ENCODE data around the gene P2RX5.

Gene P2RX5

GRCh38 chr17:3683054-3683511 is 12.9 kb downstream of the P2RX5 start:
- peaks cover 0 to 2% (median 1%) of the 10 kb centered on the region in 4 experiments for H3K4me1 ChIP-seq (ENCODE audit: control extremely low read depth in 1 of 4, control insufficient read depth in 4 of 4, insufficient read depth in 4 of 4, low read length in 3 of 4)
- CTCF ChIA-PET, result interaction anchor here (0.5 to 2.4 kb wide), 19 partner anchors 9 to 636 kb away, joined by 3 to 16 read pairs (median 4); partner anchors contain the start of genes EMC6 and TAX1BP3
- H3K36me3 ChIP-seq (ENCODE audit: control insufficient read depth in 4 of 4, insufficient read depth in 4 of 4, low read length in 3 of 4), result no peaks in the 10 kb centered on the region
- DNase-seq, result peak; percentile 41 to 66 (median 62)
- peaks cover 0 to 8% (median 0%) of the 10 kb centered on the region in 5 experiments for H3K27me3 ChIP-seq (replicated peaks in 2 of 5; ENCODE audit: control insufficient read depth in 4 of 5, insufficient read depth in 5 of 5, low read length in 4 of 5)
- no peak overlapping the region for H3K27ac ChIP-seq (ENCODE audit: insufficient read depth in 1 of 2, low read depth in 1 of 2, low read length in 2 of 2, poor library complexity in 1 of 2, severe bottlenecking in 2 of 2)
- 74% methylated on average over 6 of the region's 10 CpGs for WGBS (ENCODE audit: insufficient coverage)
- H3K9me3 ChIP-seq (ENCODE audit: control extremely low read depth in 1 of 5, control insufficient read depth in 4 of 5, insufficient read depth in 2 of 5, low read depth in 1 of 5, low read length in 4 of 5), result no peaks in the 10 kb centered on the region
- no peak overlapping the region for H3K4me3 ChIP-seq (ENCODE audit: control insufficient read depth in 1 of 7, extremely low read depth in 1 of 7, insufficient read depth in 4 of 7, low read depth in 2 of 7, low read length in 6 of 7)
- POLR2A ChIA-PET, result no interaction called here

- no peak for DNase-seq
- Histone ChIP-seq H3K27me3 (replicated peaks in 2 of 5; ENCODE audit: control insufficient read depth in 4 of 5, insufficient read depth in 5 of 5, low read length in 4 of 5) (peaks cover 0 to 8% (median 0%) of the 10 kb centered on the region in 5 experiments), H3K9me3 (ENCODE audit: control extremely low read depth in 1 of 5, control insufficient read depth in 4 of 5, insufficient read depth in 2 of 5, low read depth in 1 of 5, low read length in 4 of 5) (no peaks in the 10 kb centered on the region), H3K36me3 (ENCODE audit: control insufficient read depth in 4 of 4, insufficient read depth in 4 of 4, low read length in 3 of 4) (no peaks in the 10 kb centered on the region), H3K4me3 (ENCODE audit: control insufficient read depth in 1 of 7, extremely low read depth in 1 of 7, insufficient read depth in 4 of 7, low read depth in 2 of 7, low read length in 6 of 7) (no peak overlapping the region), H3K4me1 (ENCODE audit: control extremely low read depth in 1 of 4, control insufficient read depth in 4 of 4, insufficient read depth in 4 of 4, low read length in 3 of 4) (peaks cover 0 to 2% (median 0%) of the 10 kb centered on the region in 4 experiments), H3K27ac (ENCODE audit: insufficient read depth in 1 of 2, low read depth in 1 of 2, low read length in 2 of 2, poor library complexity in 1 of 2, severe bottlenecking in 2 of 2) (no peak overlapping the region)
- ChIA-PET POLR2A (no interaction called here), CTCF (interaction anchor here (0.8 to 2.4 kb wide), 8 partner anchors 12 to 157 kb away, joined by 3 to 16 read pairs (median 5); no protein-coding TSS in a partner anchor)
- 100% methylated on average over 7 of the region's 12 CpGs for WGBS (ENCODE audit: insufficient coverage)
Observed at GRCh38 chr17:3682033-3682432, 13.9 kb downstream of the P2RX5 start.

- DNase-seq, result no peak
- Histone ChIP-seq H3K36me3 (ENCODE audit: control insufficient read depth in 4 of 4, insufficient read depth in 4 of 4, low read length in 3 of 4) (no peaks in the 10 kb centered on the region), H3K9me3 (ENCODE audit: control extremely low read depth in 1 of 5, control insufficient read depth in 4 of 5, insufficient read depth in 2 of 5, low read depth in 1 of 5, low read length in 4 of 5) (no peaks in the 10 kb centered on the region), H3K27me3 (replicated peaks in 2 of 5; ENCODE audit: control insufficient read depth in 4 of 5, insufficient read depth in 5 of 5, low read length in 4 of 5) (peaks cover 0 to 8% (median 0%) of the 10 kb centered on the region in 5 experiments), H3K4me1 (ENCODE audit: control extremely low read depth in 1 of 4, control insufficient read depth in 4 of 4, insufficient read depth in 4 of 4, low read length in 3 of 4) (peaks cover 0 to 2% (median 0%) of the 10 kb centered on the region in 4 experiments), H3K27ac (ENCODE audit: insufficient read depth in 1 of 2, low read depth in 1 of 2, low read length in 2 of 2, poor library complexity in 1 of 2, severe bottlenecking in 2 of 2) (no peak overlapping the region), H3K4me3 (ENCODE audit: control insufficient read depth in 1 of 7, extremely low read depth in 1 of 7, insufficient read depth in 4 of 7, low read depth in 2 of 7, low read length in 6 of 7) (no peak overlapping the region)
- WGBS (ENCODE audit: insufficient coverage), result 87% methylated on average over 17 of the region's 20 CpGs
- ChIA-PET POLR2A (no interaction called here), CTCF (interaction anchor here (1.5 kb wide), 1 partner anchor 11 kb away, joined by 5 read pairs; no protein-coding TSS in a partner anchor)
Observed at GRCh38 chr17:3681565-3681964, 14.4 kb downstream of the P2RX5 start.

- Histone ChIP-seq H3K4me3 (ENCODE audit: control insufficient read depth in 1 of 7, extremely low read depth in 1 of 7, insufficient read depth in 4 of 7, low read depth in 2 of 7, low read length in 6 of 7) (no peak overlapping the region), H3K9me3 (ENCODE audit: control extremely low read depth in 1 of 5, control insufficient read depth in 4 of 5, insufficient read depth in 2 of 5, low read depth in 1 of 5, low read length in 4 of 5) (no peaks in the 10 kb centered on the region), H3K27me3 (replicated peaks in 2 of 5; ENCODE audit: control insufficient read depth in 4 of 5, insufficient read depth in 5 of 5, low read length in 4 of 5) (peaks cover 0 to 8% (median 0%) of the 10 kb centered on the region in 5 experiments), H3K27ac (ENCODE audit: insufficient read depth in 1 of 2, low read depth in 1 of 2, low read length in 2 of 2, poor library complexity in 1 of 2, severe bottlenecking in 2 of 2) (no peak overlapping the region), H3K4me1 (ENCODE audit: control extremely low read depth in 1 of 4, control insufficient read depth in 4 of 4, insufficient read depth in 4 of 4, low read length in 3 of 4) (peaks cover 0 to 2% (median 0%) of the 10 kb centered on the region in 4 experiments), H3K36me3 (ENCODE audit: control insufficient read depth in 4 of 4, insufficient read depth in 4 of 4, low read length in 3 of 4) (no peaks in the 10 kb centered on the region)
- POLR2A ChIA-PET, result no interaction called here
- DNase-seq, result no peak
- CTCF ChIA-PET, result no interaction called here
- WGBS (ENCODE audit: insufficient coverage), result 95% methylated on average over 10 of the region's 12 CpGs
Observed at GRCh38 chr17:3681057-3681456, 14.9 kb downstream of the P2RX5 start.

- Histone ChIP-seq H3K9me3 (ENCODE audit: control extremely low read depth in 1 of 5, control insufficient read depth in 4 of 5, insufficient read depth in 2 of 5, low read depth in 1 of 5, low read length in 4 of 5) (no peaks in the 10 kb centered on the region), H3K27me3 (replicated peaks in 2 of 5; ENCODE audit: control insufficient read depth in 4 of 5, insufficient read depth in 5 of 5, low read length in 4 of 5) (peaks cover 0 to 3% (median 0%) of the 10 kb centered on the region in 5 experiments), H3K4me3 (ENCODE audit: control insufficient read depth in 1 of 7, extremely low read depth in 1 of 7, insufficient read depth in 4 of 7, low read depth in 2 of 7, low read length in 6 of 7) (no peak overlapping the region), H3K27ac (ENCODE audit: insufficient read depth in 1 of 2, low read depth in 1 of 2, low read length in 2 of 2, poor library complexity in 1 of 2, severe bottlenecking in 2 of 2) (no peak overlapping the region), H3K4me1 (ENCODE audit: control extremely low read depth in 1 of 4, control insufficient read depth in 4 of 4, insufficient read depth in 4 of 4, low read length in 3 of 4) (peaks cover 0 to 2% (median 0%) of the 10 kb centered on the region in 4 experiments), H3K36me3 (ENCODE audit: control insufficient read depth in 4 of 4, insufficient read depth in 4 of 4, low read length in 3 of 4) (no peaks in the 10 kb centered on the region)
- ChIA-PET CTCF (interaction anchor here (0.9 to 1.3 kb wide), 4 partner anchors 12 to 148 kb away, joined by 3 to 4 read pairs (median 4); no protein-coding TSS in a partner anchor), POLR2A (no interaction called here)
- 85% methylated on average over 18 of the region's 20 CpGs for WGBS (ENCODE audit: insufficient coverage)
- no peak for DNase-seq
Observed at GRCh38 chr17:3679531-3680126, 16.3 kb downstream of the P2RX5 start.

- H3K27ac ChIP-seq (ENCODE audit: insufficient read depth in 1 of 2, low read depth in 1 of 2, low read length in 2 of 2, poor library complexity in 1 of 2, severe bottlenecking in 2 of 2), result no peak overlapping the region
- DNase-seq, result no peak
- no peak overlapping the region for H3K4me3 ChIP-seq (ENCODE audit: control insufficient read depth in 1 of 7, extremely low read depth in 1 of 7, insufficient read depth in 4 of 7, low read depth in 2 of 7, low read length in 6 of 7)
- H3K9me3 ChIP-seq (ENCODE audit: control extremely low read depth in 1 of 5, control insufficient read depth in 4 of 5, insufficient read depth in 2 of 5, low read depth in 1 of 5, low read length in 4 of 5), result no peaks in the 10 kb centered on the region
- WGBS (ENCODE audit: insufficient coverage), result 94% methylated on average over 27 of the region's 27 CpGs
- peaks cover 0 to 2% (median 0%) of the 10 kb centered on the region in 4 experiments for H3K4me1 ChIP-seq (ENCODE audit: control extremely low read depth in 1 of 4, control insufficient read depth in 4 of 4, insufficient read depth in 4 of 4, low read length in 3 of 4)
- ChIA-PET POLR2A (no interaction called here), CTCF (interaction anchor here (0.9 to 1.3 kb wide), 5 partner anchors 13 to 149 kb away, joined by 3 to 4 read pairs (median 3); no protein-coding TSS in a partner anchor)
- no peaks in the 10 kb centered on the region for H3K36me3 ChIP-seq (ENCODE audit: control insufficient read depth in 4 of 4, insufficient read depth in 4 of 4, low read length in 3 of 4)
- peaks cover 0 to 3% (median 0%) of the 10 kb centered on the region in 5 experiments for H3K27me3 ChIP-seq (replicated peaks in 2 of 5; ENCODE audit: control insufficient read depth in 4 of 5, insufficient read depth in 5 of 5, low read length in 4 of 5)
Observed at GRCh38 chr17:3678821-3679530, 17.0 kb downstream of the P2RX5 start.

All from common myeloid progenitor, CD34-positive (primary cell).